NCI-H2107 treated with DMSO at 0.1 percent for 48 hours (cell line): ENCODE measurements around the gene CHMP1A.
A peak's percentile ranks its signal among the peaks of the same experiment; 100 is the strongest.
"Not testable (repeated sequence)": the region's sequence is repeated elsewhere in the genome, so short reads cannot be mapped to it uniquely, and the experiment has no call there.

Experiments
- DNase-seq: peaks from one replicate; lab custom pipeline; 2025; ENCODE audit not compliant: unreplicated experiment; lab: John Stamatoyannopoulos, UW

Gene CHMP1A

GRCh38 chr16:89693289-89693731 lies 35.8 kb upstream of the CHMP1A start:
- no peak for DNase-seq

GRCh38 chr16:89691986-89692569 lies 34.6 kb upstream of the CHMP1A start:
- DNase-seq = no peak

GRCh38 chr16:89691231-89691985 lies 33.9 kb upstream of the CHMP1A start:
- DNase-seq = no peak

- DNase-seq = no peak
Observed at GRCh38 chr16:89690392-89690901, 32.9 kb upstream of the CHMP1A start.

- DNase-seq = not testable (repeated sequence)
Observed at GRCh38 chr16:89689621-89690020, 32.1 kb upstream of the CHMP1A start.

- DNase-seq = no peak
Observed at GRCh38 chr16:89689142-89689541, 31.6 kb upstream of the CHMP1A start.

- DNase-seq = no peak
Observed at GRCh38 chr16:89688395-89688794, 30.9 kb upstream of the CHMP1A start.

GRCh38 chr16:89687092-89687940 lies 29.8 kb upstream of the CHMP1A start:
- peak; percentile 4 for DNase-seq

- DNase-seq = peak; percentile 67
Observed at GRCh38 chr16:89686520-89687091, 29.1 kb upstream of the CHMP1A start, which contains the start of gene CDK10. Gene CDK10 (plus strand): TSS chr16:89686689. CDS start chr16:89686711, 22 bp downstream.

GRCh38 chr16:89685916-89686315 lies 28.4 kb upstream of the CHMP1A start:
- no peak for DNase-seq

GRCh38 chr16:89678258-89678657 lies 20.8 kb upstream of the CHMP1A start:
- no peak for DNase-seq

GRCh38 chr16:89672177-89672941 lies 14.9 kb upstream of the CHMP1A start:
- no peak for DNase-seq

- DNase-seq = not testable (repeated sequence)
Observed at GRCh38 chr16:89671565-89671964, 14.1 kb upstream of the CHMP1A start.

GRCh38 chr16:89670496-89671431 lies 13.3 kb upstream of the CHMP1A start:
- DNase-seq = no peak

- no peak for DNase-seq
Observed at GRCh38 chr16:89669755-89670154, 12.2 kb upstream of the CHMP1A start.

GRCh38 chr16:89668790-89669158 lies 11.3 kb upstream of the CHMP1A start:
- DNase-seq = no peak

- DNase-seq = no peak
Observed at GRCh38 chr16:89667633-89668032, 10.1 kb upstream of the CHMP1A start.

- DNase-seq = not testable (repeated sequence)
Observed at GRCh38 chr16:89667000-89667399, 9.5 kb upstream of the CHMP1A start.

GRCh38 chr16:89664238-89664637 lies 6.7 kb upstream of the CHMP1A start:
- not testable (repeated sequence) for DNase-seq
